HepG2 (cell line): ENCODE results near the gene AUTS2. TPM values are rescaled to one million over a fixed set of nuclear protein-coding genes. Genes with fewer than 3 reads are reported as not detected.

Experiments
- ATAC-seq: fragments of 200-7000 bp; cut with Tn5 transposase; 3 replicates; pipeline ENCODE4 v1.9.1; 2020; ENCODE audit warnings: mild to moderate bottlenecking, moderate library complexity
- BruUV-seq: library from RNA; stranded (reverse); fragments of 400-500 nt; replicated peaks from 2 replicates; lab custom pipeline; 2021; lab: Mats Ljungman, UMichigan
- CTCF ChIA-PET: fragments of 300-600 bp; formaldehyde crosslinking; extraction: SDS; loops from one replicate; lab custom pipeline; 2021; ENCODE audit warnings: low total read pairs, inconsistent platforms, low intra/inter-chr PET ratio; lab: Yijun Ruan, JAX
- POLR2A ChIA-PET: fragments of 350-600 bp; sonication (Branson Sonifier 250); formaldehyde crosslinking; loops from one replicate; lab custom pipeline; 2020; ENCODE audit warnings: antibody characterized with exemption, inconsistent platforms; lab: Yijun Ruan, JAX
- DNase-seq: peaks from one replicate; pipeline ENCODE4 v3.0.0-alpha.2; 2015; ENCODE audit warnings: low spot score
- FAIRE-seq: peaks from 3 replicates; lab custom pipeline; 2011; peaks lifted over from hg19 to GRCh38; lab: Jason Lieb, UNC
- H2AFZ ChIP-seq: one replicate; pipeline ENCODE4 v1.6.1; 2011; ENCODE audit warnings: low read length, inconsistent platforms
- H3K27ac ChIP-seq: fragments of 300-600 bp; 3 replicates; pipeline ENCODE4 v1.8.0; 2011; ENCODE audit warnings: mixed run types, mild to moderate bottlenecking, mixed read lengths, low read length, inconsistent platforms; ENCODE audit not compliant: insufficient read depth; ENCODE audit errors: extremely low read length
- H3K27me3 ChIP-seq, 2 experiments: fragments of 200-600 bp in 1 of 2; 2 replicates in 1 of 2; 3 replicates in 1 of 2; pipeline versions ENCODE4 v1.6.0 to v1.8.0; 2011; ENCODE audit warnings: low read length in 2 of 2, mild to moderate bottlenecking in 2 of 2, moderate library complexity in 2 of 2, inconsistent platforms in 1 of 2; ENCODE audit not compliant: insufficient read depth in 2 of 2, control insufficient read depth in 1 of 2
- H3K36me3 ChIP-seq, 2 experiments: fragments of 200-600 bp in 1 of 2; replicated peaks in 1 of 2; 2 replicates in 1 of 2; 3 replicates in 1 of 2; pipeline versions ENCODE4 v1.5.1 to v1.8.0; 2011; ENCODE audit warnings: low read length in 2 of 2, inconsistent platforms in 1 of 2; ENCODE audit not compliant: insufficient read depth in 2 of 2, control insufficient read depth in 1 of 2
- H3K4me1 ChIP-seq: 2 replicates; pipeline ENCODE4 v1.5.1; 2012; ENCODE audit warnings: low read length, inconsistent platforms; ENCODE audit not compliant: insufficient read depth
- H3K4me2 ChIP-seq: 2 replicates; pipeline ENCODE4 v1.6.0; 2011; ENCODE audit warnings: low read depth, low read length, inconsistent platforms
- H3K4me3 ChIP-seq, 3 experiments: fragments of 200-600 bp in 1 of 3; sonication (generic), shearing (Covaris generic) in 1 of 3; replicated peaks in 1 of 3; 2 replicates each; pipeline ENCODE4 v1.5.1; 2011 to 2016; ENCODE audit warnings: low read length in 3 of 3, inconsistent platforms in 2 of 3, low read depth in 2 of 3, mild to moderate bottlenecking in 2 of 3, control low read depth in 1 of 3, mixed read lengths in 1 of 3; ENCODE audit not compliant: insufficient read depth in 1 of 3
- H3K79me2 ChIP-seq: one replicate; pipeline ENCODE4 v1.6.1; 2011; ENCODE audit warnings: low read length, inconsistent platforms; ENCODE audit not compliant: insufficient read depth
- H3K9ac ChIP-seq: 2 replicates; pipeline ENCODE4 v1.6.0; 2011; ENCODE audit warnings: mild to moderate bottlenecking, low read depth, low read length, inconsistent platforms; ENCODE audit not compliant: insufficient read depth
- H3K9me3 ChIP-seq: 2 replicates; pipeline ENCODE4 v1.5.1; 2012; ENCODE audit warnings: mild to moderate bottlenecking, low read length
- H4K20me1 ChIP-seq: 2 replicates; pipeline ENCODE4 v1.6.0; 2011; ENCODE audit warnings: inconsistent platforms, mild to moderate bottlenecking, low read length, moderate library complexity; ENCODE audit not compliant: insufficient read depth
- ERF ChIP-seq: IDR thresholded peaks from 2 replicates; pipeline ENCODE4 v1.6.1; 2018; ENCODE audit warnings: missing biosample characterization, missing genetic modification reagents
- RBAK ChIP-seq: sonication (generic); formaldehyde crosslinking; IDR thresholded peaks from 2 replicates; pipeline ENCODE4 v1.5.1; 2020; ENCODE audit warnings: mild to moderate bottlenecking, missing genetic modification reagents
- ZBTB49 ChIP-seq: sonication (generic); formaldehyde crosslinking; IDR thresholded peaks from 2 replicates; pipeline ENCODE4 v1.4.0; 2020; ENCODE audit warnings: missing genetic modification reagents, borderline replicate concordance
- ZKSCAN8 ChIP-seq: IDR thresholded peaks from 2 replicates; pipeline ENCODE4 v1.6.1; 2016; ENCODE audit warnings: borderline replicate concordance, missing genetic modification reagents, missing compliant biosample characterization
- ZNF18 ChIP-seq: sonication (generic); formaldehyde crosslinking; IDR thresholded peaks from 2 replicates; pipeline ENCODE4 v1.8.0; 2022; ENCODE audit warnings: mild to moderate bottlenecking, missing genetic modification reagents; ENCODE audit not compliant: insufficient replicate concordance
- ZNF281 ChIP-seq: sonication (generic); formaldehyde crosslinking; IDR thresholded peaks from 2 replicates; pipeline ENCODE4 v1.4.0; 2020; ENCODE audit warnings: missing genetic modification reagents, borderline replicate concordance
- ZNF333 ChIP-seq: sonication (generic); formaldehyde crosslinking; IDR thresholded peaks from 2 replicates; pipeline ENCODE4 v1.4.0; 2020; ENCODE audit warnings: mild to moderate bottlenecking, missing genetic modification reagents, borderline replicate concordance
- ZNF530 ChIP-seq: sonication (generic); formaldehyde crosslinking; IDR thresholded peaks from 2 replicates; pipeline ENCODE4 v1.5.0; 2020; ENCODE audit warnings: low read depth, mild to moderate bottlenecking, missing genetic modification reagents
- in situ Hi-C: cut with HindIII; loops from 2 replicates; pipeline ENCODE4 v1.10.0; 2017; ENCODE audit warnings: low pct_unique_long_range_greater_than_20kb; ENCODE audit not compliant: extremely low pct_ligation_motif_present
- intact Hi-C: fragments of 100-400 bp; cut with micrococcal nuclease; formaldehyde crosslinking; loops from one replicate; pipeline ENCODE4 v1.10.0; 2022; ENCODE audit not compliant: unreplicated experiment
- polyA plus RNA-seq, 8 experiments: library from polyadenylated mRNA; depleted of rRNA in 3 of 8; stranded (reverse) in 7 of 8; unstranded in 1 of 8; fragments of >200 nt; fragmentation: Illumina TruSeq in 4 of 8; extraction: Trizol in 4 of 8; gene quantifications; 2 replicates each; pipeline versions ENCODE4 v1.2.1 to v1.2.3, GENCODE V29; 2011 to 2016; ENCODE audit warnings: low read depth in 4 of 8, missing spikeins in 1 of 8, mixed read lengths in 1 of 8; ENCODE audit not compliant: insufficient read depth in 1 of 8
- total RNA-seq, 5 experiments: library from RNA; depleted of rRNA; stranded (reverse); fragments of >200 nt; fragmentation: Illumina TruSeq; extraction: Trizol; gene quantifications; 2 replicates each; pipeline ENCODE4 v1.2.3, GENCODE V29; 2016; ENCODE audit warnings: low read depth in 1 of 5

The AUTS2 gene
- total and polyA plus RNA-seq, 2 of the 13 experiments (the other 11 are each of a cell fraction or from before 2014, with no cell fraction given) = 0.38 TPM; not detected in 1

- H3K79me2 ChIP-seq = no peaks in the 10 kb centered on the region
- no peaks in the 10 kb centered on the region for H3K27me3 ChIP-seq
- H2AFZ ChIP-seq = no peak overlapping the region
- H3K9ac ChIP-seq = no peak overlapping the region
- no peak overlapping the region for H3K27ac ChIP-seq
- DNase-seq = no peak
- in situ Hi-C loops = loop anchor here (5.0 kb wide), 1 partner anchor 292 kb away; no protein-coding TSS in a partner anchor
- BruUV-seq = no TSS peak
- H4K20me1 ChIP-seq = no peaks in the 10 kb centered on the region
- no peaks in the 10 kb centered on the region for H3K4me1 ChIP-seq
- TF ChIP-seq RBAK = no peak
- no peak for TF ChIP-seq ZKSCAN8 (CRISPR knock-in tag)
- no peak for TF ChIP-seq ZNF18 (CRISPR knock-in tag)
- TF ChIP-seq ERF (CRISPR knock-in tag) = no peak
- no peak for TF ChIP-seq ZNF333
- no peak for TF ChIP-seq ZBTB49 (CRISPR knock-in tag)
- no peak for TF ChIP-seq ZNF530 (CRISPR knock-in tag)
- no peak for TF ChIP-seq ZNF281 (CRISPR knock-in tag)
- no peaks in the 10 kb centered on the region for H3K36me3 ChIP-seq
- no peak for ATAC-seq
- intact Hi-C loops = no loop called here
- no peak overlapping the region for H3K4me2 ChIP-seq
- no peaks in the 10 kb centered on the region for H3K9me3 ChIP-seq
- CTCF ChIA-PET = no interaction called here
- FAIRE-seq = no peak
- POLR2A ChIA-PET = no interaction called here
- no peak overlapping the region for H3K4me3 ChIP-seq
Observed at GRCh38 chr7:70214071-70214470, 615.8 kb downstream of the AUTS2 start.
